Activated CD8-positive, alpha-beta T cell treated with anti-CD3 and anti-CD28 coated beads for 36 hours (primary cell): ENCODE measurements around the gene STKLD1. TPM values are rescaled to one million over a fixed set of nuclear protein-coding genes. Genes with fewer than 3 reads are reported as not detected.

Source experiments
- ATAC-seq: fragments of 200-7000 bp; cut with Tn5 transposase; one replicate; pipeline ENCODE4 v1.10.0; 2021; ENCODE audit warnings: mild to moderate bottlenecking, moderate library complexity
- CTCF ChIA-PET: fragments of 350-600 bp; sonication (Branson Sonifier 250); formaldehyde crosslinking; loops from one replicate; lab custom pipeline; 2021; ENCODE audit warnings: antibody characterized with exemption; lab: Charles Lee
- POLR2A ChIA-PET: fragments of 350-600 bp; sonication (Branson Sonifier 250); formaldehyde crosslinking; loops from one replicate; lab custom pipeline; 2021; ENCODE audit warnings: antibody characterized with exemption; lab: Charles Lee
- DNase-seq: peaks from one replicate; pipeline ENCODE4 v3.0.0-alpha.2; 2020
- H3K27ac Mint-ChIP-seq: one replicate; pipeline ENCODE4 v1.8.0; 2021; ENCODE audit warnings: mild to moderate bottlenecking, mixed read lengths
- H3K27me3 Mint-ChIP-seq: one replicate; pipeline ENCODE4 v1.8.0; 2021; ENCODE audit warnings: mixed read lengths
- H3K36me3 Mint-ChIP-seq: one replicate; pipeline ENCODE4 v1.8.0; 2021; ENCODE audit warnings: low read depth, mixed read lengths
- H3K4me1 Mint-ChIP-seq: one replicate; pipeline ENCODE4 v1.8.0; 2021; ENCODE audit warnings: low read depth, mixed read lengths
- H3K4me3 Mint-ChIP-seq: one replicate; pipeline ENCODE4 v1.8.0; 2021; ENCODE audit warnings: mild to moderate bottlenecking, moderate library complexity, mixed read lengths
- H3K9me3 Mint-ChIP-seq: one replicate; pipeline ENCODE4 v1.8.0; 2021; ENCODE audit warnings: mixed read lengths
- intact Hi-C: fragments of 100-400 bp; cut with micrococcal nuclease; formaldehyde crosslinking; loops from one replicate; pipeline ENCODE4 v1.10.0; 2022
- total RNA-seq, 2 experiments: library from RNA; stranded (reverse); gene quantifications; one replicate each; pipeline ENCODE4 v1.2.3, GENCODE V29; 2021
- TF ChIP-seq, protein P1 (sequence below): fragments of 200-600 bp; IDR thresholded peaks from one replicate; pipeline ENCODE4 v1.8.0; 2022; ENCODE audit warnings: antibody characterized with exemption, mild to moderate bottlenecking

The STKLD1 gene
- total RNA-seq, 2 experiments from 2014 or later = 0.45 to 0.52 TPM

GRCh38 chr9:133421615-133422542, 45.7 kb downstream of the STKLD1 start, which contains the start of gene ADAMTS13:
Gene ADAMTS13 (plus strand): TSS chr9:133422367. CDS start chr9:133422444, 77 bp downstream.
- Mint-ChIP-seq H3K27ac (peak within 1 kb of the TSS; percentile 87), H3K36me3 (peaks cover 1% of the 10 kb centered on the region), H3K9me3 (no peaks in the 10 kb centered on the region), H3K4me3 (peak within 1 kb of the TSS; percentile 3), H3K4me1 (peaks cover 35% of the 10 kb centered on the region), H3K27me3 (peaks cover 7% of the 10 kb centered on the region)
- TF ChIP-seq, protein P1, sequence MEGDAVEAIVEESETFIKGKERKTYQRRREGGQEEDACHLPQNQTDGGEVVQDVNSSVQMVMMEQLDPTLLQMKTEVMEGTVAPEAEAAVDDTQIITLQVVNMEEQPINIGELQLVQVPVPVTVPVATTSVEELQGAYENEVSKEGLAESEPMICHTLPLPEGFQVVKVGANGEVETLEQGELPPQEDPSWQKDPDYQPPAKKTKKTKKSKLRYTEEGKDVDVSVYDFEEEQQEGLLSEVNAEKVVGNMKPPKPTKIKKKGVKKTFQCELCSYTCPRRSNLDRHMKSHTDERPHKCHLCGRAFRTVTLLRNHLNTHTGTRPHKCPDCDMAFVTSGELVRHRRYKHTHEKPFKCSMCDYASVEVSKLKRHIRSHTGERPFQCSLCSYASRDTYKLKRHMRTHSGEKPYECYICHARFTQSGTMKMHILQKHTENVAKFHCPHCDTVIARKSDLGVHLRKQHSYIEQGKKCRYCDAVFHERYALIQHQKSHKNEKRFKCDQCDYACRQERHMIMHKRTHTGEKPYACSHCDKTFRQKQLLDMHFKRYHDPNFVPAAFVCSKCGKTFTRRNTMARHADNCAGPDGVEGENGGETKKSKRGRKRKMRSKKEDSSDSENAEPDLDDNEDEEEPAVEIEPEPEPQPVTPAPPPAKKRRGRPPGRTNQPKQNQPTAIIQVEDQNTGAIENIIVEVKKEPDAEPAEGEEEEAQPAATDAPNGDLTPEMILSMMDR = peak; percentile 14
- POLR2A ChIA-PET = interaction anchor here (0.6 to 1.2 kb wide), 2 partner anchors 38 to 59 kb away, joined by 3 read pairs; partner anchors contain the start of gene CACFD1
- intact Hi-C loops = no loop called here
- DNase-seq = peak; percentile 92
- ATAC-seq = peak; percentile 72
- CTCF ChIA-PET = interaction anchor here (1.0 kb wide), 1 partner anchor 50 kb away, joined by 4 read pairs; no protein-coding TSS in a partner anchor

GRCh38 chr9:133423216-133423615, 47.0 kb downstream of the STKLD1 start:
- H3K36me3 Mint-ChIP-seq = no peaks in the 10 kb centered on the region
- no peaks in the 10 kb centered on the region for H3K9me3 Mint-ChIP-seq
- ATAC-seq (no peak), DNase-seq (no peak)
- H3K27ac Mint-ChIP-seq = peak overlapping the region; percentile 62
- H3K4me3 Mint-ChIP-seq = no peak overlapping the region
- ChIA-PET POLR2A (interaction anchor here (1.1 kb wide), 1 partner anchor 11 kb away, joined by 3 read pairs; no protein-coding TSS in a partner anchor), CTCF (no interaction called here)
- intact Hi-C loops = no loop called here
- TF ChIP-seq, protein P1 = no peak
- peaks cover 19% of the 10 kb centered on the region for H3K27me3 Mint-ChIP-seq
- H3K4me1 Mint-ChIP-seq = peaks cover 37% of the 10 kb centered on the region

- no peaks in the 10 kb centered on the region for H3K9me3 Mint-ChIP-seq
- CTCF ChIA-PET = no interaction called here
- ATAC-seq (no peak), DNase-seq (no peak)
- no peak overlapping the region for H3K4me3 Mint-ChIP-seq
- POLR2A ChIA-PET = interaction anchor here (1.1 to 1.6 kb wide), 2 partner anchors 12 to 72 kb away, joined by 3 to 4 read pairs; no protein-coding TSS in a partner anchor
- intact Hi-C loops = no loop called here
- H3K36me3 Mint-ChIP-seq = no peaks in the 10 kb centered on the region
- TF ChIP-seq, protein P1 = no peak
- H3K27me3 Mint-ChIP-seq = peaks cover 19% of the 10 kb centered on the region
- H3K27ac Mint-ChIP-seq = no peak overlapping the region
- H3K4me1 Mint-ChIP-seq = peaks cover 30% of the 10 kb centered on the region
Measured at GRCh38 chr9:133424187-133424586, 48.0 kb downstream of the STKLD1 start.

DNA sequence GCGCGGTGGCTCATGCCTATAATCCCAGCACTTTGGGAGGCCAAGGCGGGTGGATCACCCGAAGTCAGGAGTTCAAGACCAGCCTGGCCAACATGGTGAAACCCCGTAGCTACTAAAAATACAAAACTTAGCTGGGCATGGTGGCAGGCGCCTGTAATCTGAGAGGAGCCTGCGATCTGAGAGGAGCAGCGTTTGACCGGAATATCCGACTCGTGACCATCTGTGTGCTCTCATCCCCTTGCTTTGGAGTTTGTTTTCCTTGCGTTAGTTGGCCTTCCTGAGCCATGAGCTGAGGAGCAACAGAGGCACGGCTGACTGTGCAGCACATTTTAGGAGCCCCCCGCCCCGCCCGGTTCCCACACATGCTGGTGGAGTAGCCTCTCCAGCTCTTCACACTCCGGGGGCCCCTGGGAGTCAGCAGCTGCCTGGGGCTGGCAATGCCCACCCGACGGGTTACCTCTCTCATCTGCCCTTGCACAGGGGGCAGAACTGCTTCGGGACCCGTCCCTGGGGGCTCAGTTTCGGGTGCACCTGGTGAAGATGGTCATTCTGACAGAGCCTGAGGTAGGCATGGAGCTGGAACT, 49.0 kb downstream of the STKLD1 start:
- CTCF ChIA-PET = no interaction called here
- no peak overlapping the region for H3K4me3 Mint-ChIP-seq
- TF ChIP-seq, protein P1 = no peak
- no peak overlapping the region for H3K27ac Mint-ChIP-seq
- peaks cover 20% of the 10 kb centered on the region for H3K27me3 Mint-ChIP-seq
- H3K4me1 Mint-ChIP-seq = peaks cover 27% of the 10 kb centered on the region
- DNase-seq (no peak), ATAC-seq (no peak)
- POLR2A ChIA-PET = interaction anchor here (1.6 kb wide), 1 partner anchor 73 kb away, joined by 4 read pairs; no protein-coding TSS in a partner anchor
- intact Hi-C loops = no loop called here
- H3K9me3 Mint-ChIP-seq = no peaks in the 10 kb centered on the region
- no peaks in the 10 kb centered on the region for H3K36me3 Mint-ChIP-seq
